Astrocyte (in vitro differentiated cells and primary cell): ENCODE results near the gene SLC15A5. TPM values are rescaled to one million over a fixed set of nuclear protein-coding genes. Genes with fewer than 3 reads are reported as not detected.

Experiments used
- DNase-seq: peaks from one replicate; pipeline ENCODE4 v3.0.0-alpha.2; 2010; ENCODE audit warnings: low read depth
- FAIRE-seq: peaks from 2 replicates; lab custom pipeline; 2011; peaks lifted over from hg19 to GRCh38; lab: Jason Lieb, UNC
- H2AFZ ChIP-seq: 2 replicates; pipeline ENCODE4 v1.6.0; 2012; ENCODE audit warnings: low read depth, low read length, inconsistent platforms
- H3K27ac ChIP-seq: 2 replicates; pipeline ENCODE4 v1.5.1; 2011; ENCODE audit warnings: low read depth, low read length, inconsistent platforms
- H3K27me3 ChIP-seq: 2 replicates; pipeline ENCODE4 v1.6.0; 2011; ENCODE audit warnings: low read length, inconsistent platforms; ENCODE audit not compliant: insufficient read depth
- H3K36me3 ChIP-seq: 2 replicates; pipeline ENCODE4 v1.5.1; 2011; ENCODE audit warnings: low read length, inconsistent platforms; ENCODE audit not compliant: insufficient read depth
- H3K4me1 ChIP-seq: 2 replicates; pipeline ENCODE4 v1.5.1; 2011; ENCODE audit warnings: low read length, inconsistent platforms; ENCODE audit not compliant: insufficient read depth
- H3K4me2 ChIP-seq: 2 replicates; pipeline ENCODE4 v1.6.0; 2012; ENCODE audit warnings: low read length, inconsistent platforms
- H3K4me3 ChIP-seq: 2 replicates; pipeline ENCODE4 v1.5.1; 2011; ENCODE audit warnings: low read depth, mild to moderate bottlenecking, low read length, inconsistent platforms; ENCODE audit not compliant: insufficient read depth
- H3K79me2 ChIP-seq: 2 replicates; pipeline ENCODE4 v1.6.0; 2012; ENCODE audit warnings: mild to moderate bottlenecking, low read length, inconsistent platforms; ENCODE audit not compliant: insufficient read depth
- H3K9ac ChIP-seq: 2 replicates; pipeline ENCODE4 v1.6.0; 2012; ENCODE audit warnings: mild to moderate bottlenecking, low read length, inconsistent platforms
- H3K9me3 ChIP-seq: 2 replicates; pipeline ENCODE4 v1.5.1; 2012; ENCODE audit warnings: low read depth, mild to moderate bottlenecking, low read length, inconsistent platforms; ENCODE audit not compliant: insufficient read depth
- H4K20me1 ChIP-seq: 2 replicates; pipeline ENCODE4 v1.6.0; 2012; ENCODE audit warnings: low read length, inconsistent platforms; ENCODE audit not compliant: insufficient read depth
- H3K27ac Mint-ChIP-seq: one replicate; pipeline ENCODE4 v1.8.0; 2021; ENCODE audit warnings: mild to moderate bottlenecking, mixed read lengths; ENCODE audit not compliant: unreplicated experiment
- H3K27me3 Mint-ChIP-seq: one replicate; pipeline ENCODE4 v1.8.0; 2021; ENCODE audit warnings: low read depth, mixed read lengths; ENCODE audit not compliant: unreplicated experiment
- H3K36me3 Mint-ChIP-seq: one replicate; pipeline ENCODE4 v1.8.0; 2021; ENCODE audit warnings: low read depth, mixed read lengths; ENCODE audit not compliant: unreplicated experiment
- H3K4me1 Mint-ChIP-seq: one replicate; pipeline ENCODE4 v1.8.0; 2021; ENCODE audit warnings: low read depth, mixed read lengths; ENCODE audit not compliant: unreplicated experiment
- H3K4me3 Mint-ChIP-seq: one replicate; pipeline ENCODE4 v1.8.0; 2021; ENCODE audit warnings: mild to moderate bottlenecking, moderate library complexity, mixed read lengths; ENCODE audit not compliant: unreplicated experiment
- H3K9me3 Mint-ChIP-seq: one replicate; pipeline ENCODE4 v1.8.0; 2021; ENCODE audit warnings: mild to moderate bottlenecking, mixed read lengths; ENCODE audit not compliant: unreplicated experiment
- CTCF ChIP-seq: IDR thresholded peaks from 2 replicates; pipeline ENCODE4 v1.5.1; 2011; ENCODE audit warnings: low read depth, mild to moderate bottlenecking, inconsistent platforms, low read length, moderate library complexity; ENCODE audit not compliant: insufficient read depth
- EZH2 ChIP-seq: IDR thresholded peaks from 2 replicates; pipeline ENCODE4 v1.6.1; 2012; ENCODE audit warnings: mild to moderate bottlenecking, low read length, inconsistent platforms; ENCODE audit not compliant: insufficient read depth
- total RNA-seq: library from RNA; stranded (reverse); gene quantifications from 2 replicates; pipeline ENCODE4 v1.2.1, GENCODE V29; 2021

The SLC15A5 gene
- total RNA-seq, 1 donor from 2014 or later, result not detected

GRCh38 chr12:16225692-16226091 lies 51.8 kb downstream of the SLC15A5 start:
- Mint-ChIP-seq H3K9me3 (no peaks in the 10 kb centered on the region), H3K4me3 (no peak overlapping the region), H3K27me3 (no peaks in the 10 kb centered on the region), H3K27ac (no peak overlapping the region), H3K36me3 (no peaks in the 10 kb centered on the region), H3K4me1 (no peaks in the 10 kb centered on the region)
- no peak for TF ChIP-seq EZH2
- TF ChIP-seq CTCF, result no peak
- no peak for DNase-seq
- Histone ChIP-seq H3K4me1 (no peaks in the 10 kb centered on the region), H3K27me3 (no peaks in the 10 kb centered on the region), H3K4me2 (no peak overlapping the region), H4K20me1 (no peaks in the 10 kb centered on the region), H3K27ac (no peak overlapping the region), H3K36me3 (no peaks in the 10 kb centered on the region), H3K79me2 (no peaks in the 10 kb centered on the region), H3K9me3 (no peaks in the 10 kb centered on the region), H3K4me3 (no peak overlapping the region), H2AFZ (no peak overlapping the region), H3K9ac (no peak overlapping the region)
- no peak for FAIRE-seq

DNA sequence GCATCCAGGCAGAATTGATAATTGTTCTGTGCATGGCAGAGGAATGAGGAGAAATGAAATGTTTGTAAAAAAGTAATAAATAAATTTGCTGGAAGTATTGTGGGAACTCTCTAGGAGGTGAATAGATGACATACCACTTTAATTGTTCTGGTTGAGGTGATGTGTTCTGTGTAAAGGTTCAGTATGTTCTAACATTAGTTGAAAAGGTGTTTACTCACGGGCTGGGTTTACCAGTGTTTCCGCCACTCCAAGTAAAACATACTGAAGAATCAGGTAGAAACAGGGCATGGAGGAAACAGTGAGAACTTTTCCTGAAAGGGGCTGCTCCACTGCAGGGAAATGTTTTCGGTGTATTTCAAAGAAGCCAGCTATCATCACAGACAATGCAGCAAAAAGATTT lies 53.3 kb downstream of the SLC15A5 start:
- no peaks in the 10 kb centered on the region for H3K9me3 Mint-ChIP-seq
- FAIRE-seq (no peak), DNase-seq (no peak)
- no peak overlapping the region for H3K4me2 ChIP-seq
- TF ChIP-seq CTCF, result no peak
- no peak for TF ChIP-seq EZH2
- H3K4me3 ChIP-seq, result no peak overlapping the region
- H3K36me3 ChIP-seq, result no peaks in the 10 kb centered on the region
- no peak overlapping the region for H2AFZ ChIP-seq
- no peaks in the 10 kb centered on the region for H3K4me1 Mint-ChIP-seq
- H3K4me1 ChIP-seq, result no peaks in the 10 kb centered on the region
- no peaks in the 10 kb centered on the region for H3K27me3 ChIP-seq
- H3K4me3 Mint-ChIP-seq, result no peak overlapping the region
- H4K20me1 ChIP-seq, result no peaks in the 10 kb centered on the region
- H3K9me3 ChIP-seq, result no peaks in the 10 kb centered on the region
- no peak overlapping the region for H3K27ac ChIP-seq
- H3K27ac Mint-ChIP-seq, result no peak overlapping the region
- no peaks in the 10 kb centered on the region for H3K79me2 ChIP-seq
- H3K9ac ChIP-seq, result no peak overlapping the region
- no peaks in the 10 kb centered on the region for H3K27me3 Mint-ChIP-seq
- no peaks in the 10 kb centered on the region for H3K36me3 Mint-ChIP-seq

GRCh38 chr12:16221776-16222175 lies 55.7 kb downstream of the SLC15A5 start:
- no peaks in the 10 kb centered on the region for H3K4me1 Mint-ChIP-seq
- no peak for FAIRE-seq
- H3K4me3 Mint-ChIP-seq, result no peak overlapping the region
- H3K4me1 ChIP-seq, result no peaks in the 10 kb centered on the region
- H3K27ac Mint-ChIP-seq, result no peak overlapping the region
- DNase-seq, result no peak
- TF ChIP-seq EZH2 (no peak), CTCF (no peak)
- no peaks in the 10 kb centered on the region for H3K9me3 ChIP-seq
- no peaks in the 10 kb centered on the region for H4K20me1 ChIP-seq
- no peaks in the 10 kb centered on the region for H3K27me3 ChIP-seq
- no peaks in the 10 kb centered on the region for H3K36me3 ChIP-seq
- H3K79me2 ChIP-seq, result no peaks in the 10 kb centered on the region
- H3K27me3 Mint-ChIP-seq, result no peaks in the 10 kb centered on the region
- H3K36me3 Mint-ChIP-seq, result no peaks in the 10 kb centered on the region
- no peak overlapping the region for H3K4me2 ChIP-seq
- no peak overlapping the region for H3K9ac ChIP-seq
- no peaks in the 10 kb centered on the region for H3K9me3 Mint-ChIP-seq
- H3K27ac ChIP-seq, result no peak overlapping the region
- H2AFZ ChIP-seq, result no peak overlapping the region
- H3K4me3 ChIP-seq, result no peak overlapping the region
